K562 (cell line): Measurements from ENCODE around the gene E2F3. TPM values are rescaled to one million over a fixed set of nuclear protein-coding genes. Genes with fewer than 3 reads are reported as not detected.
A peak's percentile ranks its signal among the peaks of the same experiment; 100 is the strongest.

ENCODE experiments used
- BDP1 ChIP-seq: IDR thresholded peaks from 3 replicates; pipeline ENCODE4 v1.6.1; 2011; ENCODE audit not compliant: insufficient read length, insufficient read depth
- FOSL1 ChIP-seq: fragments of 200-800 bp; sonication (Bioruptor generic); conservative IDR thresholded peaks from 2 replicates; pipeline ENCODE4 v1.6.1; 2016; ENCODE audit warnings: missing genetic modification characterization, missing compliant biosample characterization
- HDAC1 ChIP-seq, 2 experiments: fragments of 450-650 bp; IDR thresholded peaks; 2 replicates each; pipeline ENCODE4 v1.6.1; 2016 to 2017; ENCODE audit warnings: inconsistent platforms in 1 of 2, mild to moderate bottlenecking in 1 of 2, moderate library complexity in 1 of 2
- LCOR ChIP-seq: sonication (generic); formaldehyde crosslinking; IDR thresholded peaks from 2 replicates; pipeline ENCODE4 v1.8.0; 2022; ENCODE audit warnings: mild to moderate bottlenecking, missing genetic modification reagents
- NR1H2 ChIP-seq: sonication (generic); formaldehyde crosslinking; IDR thresholded peaks from 2 replicates; pipeline ENCODE4 v1.4.0; 2020; ENCODE audit warnings: mild to moderate bottlenecking, missing genetic modification reagents
- NR2C1 ChIP-seq, 2 experiments: fragments of 450-650 bp; IDR thresholded peaks; 2 replicates each; pipeline ENCODE4 v1.6.1; 2017; ENCODE audit warnings: mild to moderate bottlenecking in 2 of 2, antibody characterized with exemption in 1 of 2, inconsistent platforms in 1 of 2, missing compliant biosample characterization in 1 of 2, missing genetic modification characterization in 1 of 2
- SMARCC2 ChIP-seq: fragments of 450-650 bp; IDR thresholded peaks from 2 replicates; pipeline ENCODE4 v1.6.1; 2017; ENCODE audit warnings: antibody characterized with exemption, moderate library complexity, mild to moderate bottlenecking, low read depth
- TAF15 ChIP-seq: fragments of 200-400 bp; formaldehyde crosslinking; IDR thresholded peaks from 2 replicates; pipeline ENCODE4 v1.6.1; 2017; ENCODE audit warnings: mild to moderate bottlenecking, low read depth, low read length, moderate library complexity
- TAL1 ChIP-seq: fragments of 450-650 bp; IDR thresholded peaks from 2 replicates; pipeline ENCODE4 v1.6.1; 2016; ENCODE audit warnings: mild to moderate bottlenecking
- TGIF2 ChIP-seq: sonication (generic); formaldehyde crosslinking; IDR thresholded peaks from 2 replicates; pipeline ENCODE4 v1.8.1; 2022; ENCODE audit warnings: mild to moderate bottlenecking, missing genetic modification reagents, moderate library complexity
- XRCC3 ChIP-seq: fragments of 450-650 bp; IDR thresholded peaks from 2 replicates; pipeline ENCODE4 v1.6.1; 2017; ENCODE audit warnings: mild to moderate bottlenecking, moderate library complexity
- ZBTB8A ChIP-seq: fragments of 450-650 bp; IDR thresholded peaks from 2 replicates; pipeline ENCODE4 v1.6.1; 2018; ENCODE audit warnings: mild to moderate bottlenecking, moderate library complexity; ENCODE audit not compliant: partially characterized antibody
- ZKSCAN1 ChIP-seq: fragments of 150-350 bp; IDR thresholded peaks from 2 replicates; pipeline ENCODE4 v1.6.1; 2016; ENCODE audit warnings: low read depth, low read length
- ZNF232 ChIP-seq: sonication (generic); formaldehyde crosslinking; IDR thresholded peaks from 2 replicates; pipeline ENCODE4 v1.8.0; 2022; ENCODE audit warnings: mild to moderate bottlenecking, missing genetic modification reagents
- ZNF324 ChIP-seq: fragments of 250-450 bp; sonication (Bioruptor Pico); IDR thresholded peaks from 2 replicates; pipeline ENCODE4 v1.4.0; 2020; ENCODE audit warnings: mild to moderate bottlenecking
- polyA plus RNA-seq, 8 experiments: library from polyadenylated mRNA; depleted of rRNA in 4 of 8; stranded (reverse) in 5 of 8; unstranded in 3 of 8; fragments of >200 nt; fragmentation: Nextera tagmentation in 2 of 8; fragmentation: Illumina TruSeq in 1 of 8; extraction: Ambion mirVana in 2 of 8; extraction: Trizol in 1 of 8; gene quantifications; 2 replicates each; pipeline versions ENCODE4 v1.2.1 to v1.2.3, GENCODE V29; 2011 to 2014; ENCODE audit warnings: inconsistent platforms in 1 of 8, missing spikeins in 1 of 8
- total RNA-seq, 7 experiments: library from RNA; depleted of rRNA in 6 of 7; stranded (reverse); fragments of >200 nt in 6 of 7; fragmentation: Illumina TruSeq in 2 of 7; extraction: Trizol in 2 of 7; gene quantifications; 2 replicates each; pipeline versions ENCODE4 v1.2.1 to v1.2.3, GENCODE V29; 2011 to 2021; ENCODE audit warnings: low replicate concordance in 1 of 7
- TF ChIP-seq, protein P1 (sequence below): sonication (generic); formaldehyde crosslinking; IDR thresholded peaks from 2 replicates; pipeline ENCODE4 v1.8.0; 2023; ENCODE audit warnings: mild to moderate bottlenecking, missing genetic modification reagents
- TF ChIP-seq, protein P2 (sequence below): sonication (generic); formaldehyde crosslinking; IDR thresholded peaks from 2 replicates; pipeline ENCODE4 v1.8.1; 2023; ENCODE audit warnings: mild to moderate bottlenecking, missing genetic modification reagents, moderate library complexity
- TF ChIP-seq, protein P3 (sequence below): IDR thresholded peaks from 2 replicates; pipeline ENCODE4 v1.6.1; 2012; ENCODE audit warnings: low read depth, low read length, improper control_type of control experiment, borderline replicate concordance
- TF ChIP-seq, protein P4 (sequence below): conservative IDR thresholded peaks from 2 replicates; pipeline ENCODE4 v1.6.1; 2011; ENCODE audit warnings: low read depth, mild to moderate bottlenecking, low read length; ENCODE audit not compliant: control insufficient read depth
- TF ChIP-seq, protein P5 (sequence below): fragments of 450-650 bp; IDR thresholded peaks from 2 replicates; pipeline ENCODE4 v1.6.1; 2016; ENCODE audit warnings: antibody characterized with exemption

Gene E2F3
- total and polyA plus RNA-seq, 9 of the 15 experiments (the other 6 are each of a cell fraction or from before 2014, with no cell fraction given), result 11.1 to 44.7 (median 27.2) TPM

DNA sequence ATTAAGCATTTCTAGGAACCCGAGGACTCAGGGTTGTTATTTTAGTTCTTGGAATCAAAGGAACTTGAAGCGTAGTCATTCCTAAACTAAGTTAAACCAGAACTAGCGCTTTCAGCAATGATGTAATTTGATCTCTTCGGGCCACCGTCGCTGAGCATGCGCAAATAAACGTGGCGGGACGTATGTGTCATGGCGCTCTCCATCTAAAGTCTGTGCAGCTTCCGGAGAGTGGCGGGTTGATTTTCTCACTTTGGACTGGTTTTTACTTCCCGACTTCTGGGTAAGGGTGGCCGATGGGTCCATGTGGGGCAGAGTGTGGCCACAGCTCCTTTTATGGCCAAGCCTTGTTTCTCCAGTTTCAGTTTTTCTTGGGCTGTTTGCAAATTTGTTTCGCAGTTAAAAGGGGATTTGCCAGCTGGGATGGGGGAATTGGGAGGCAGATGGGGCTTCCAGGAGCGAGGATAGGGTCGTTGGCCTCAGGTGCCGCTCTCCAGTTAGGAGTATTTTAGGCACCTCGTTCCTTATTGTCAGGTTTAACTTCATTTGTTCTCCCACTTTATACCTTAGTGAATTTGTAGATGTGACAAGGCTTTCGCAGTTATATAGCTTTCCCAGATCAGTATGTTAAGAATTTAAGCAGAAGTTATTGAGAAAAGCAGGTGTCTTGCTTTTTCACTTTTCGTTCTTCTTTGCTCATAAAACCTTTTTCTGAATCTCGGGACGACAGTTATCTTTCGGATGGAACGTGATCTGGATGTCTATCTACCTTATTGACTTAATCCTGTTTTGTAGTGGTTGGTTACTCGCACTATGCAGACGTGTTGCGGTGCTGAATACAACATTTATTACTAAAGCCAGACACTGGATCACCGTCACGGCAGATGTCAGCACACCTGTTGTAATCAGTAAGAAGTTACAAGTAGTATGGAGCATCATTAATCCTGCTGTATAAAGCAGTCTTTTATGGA is 132.9 kb downstream of the E2F3 start, which contains the start of gene CDKAL1 (continued):
- TF ChIP-seq, protein P1, sequence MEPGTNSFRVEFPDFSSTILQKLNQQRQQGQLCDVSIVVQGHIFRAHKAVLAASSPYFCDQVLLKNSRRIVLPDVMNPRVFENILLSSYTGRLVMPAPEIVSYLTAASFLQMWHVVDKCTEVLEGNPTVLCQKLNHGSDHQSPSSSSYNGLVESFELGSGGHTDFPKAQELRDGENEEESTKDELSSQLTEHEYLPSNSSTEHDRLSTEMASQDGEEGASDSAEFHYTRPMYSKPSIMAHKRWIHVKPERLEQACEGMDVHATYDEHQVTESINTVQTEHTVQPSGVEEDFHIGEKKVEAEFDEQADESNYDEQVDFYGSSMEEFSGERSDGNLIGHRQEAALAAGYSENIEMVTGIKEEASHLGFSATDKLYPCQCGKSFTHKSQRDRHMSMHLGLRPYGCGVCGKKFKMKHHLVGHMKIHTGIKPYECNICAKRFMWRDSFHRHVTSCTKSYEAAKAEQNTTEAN (CRISPR knock-in tag), result peak; percentile 74; the same call in 1 of the 2 replicates
- TF ChIP-seq LCOR (CRISPR knock-in tag) (peak; percentile 82), FOSL1 (tag) (peak; percentile 52), NR1H2 (no peak), TAF15 (no peak), NR2C1 (IDR thresholded peaks at IDR 0.05) (no peak), NR2C1 (tag; IDR thresholded peaks at IDR 0.05) (0 out of 2 replicates have a peak, but pooled peaks have one; percentile 35), XRCC3 (no peak), ZKSCAN1 (0 out of 2 replicates have a peak, but pooled peaks have one; percentile 37), ZNF232 (CRISPR knock-in tag) (no peak), TAL1 (no peak), TGIF2 (CRISPR knock-in tag) (no peak; the same call in 1 of the 2 replicates), BDP1 (no peak), ZNF324 (CRISPR knock-in tag) (no peak), ZBTB8A (no peak), HDAC1 (IDR thresholded peaks at IDR 0.05) (peak in 1 of 2 experiments; percentile 86; a peak in 2 of 4 replicates), SMARCC2 (no peak)
- TF ChIP-seq, protein P2, sequence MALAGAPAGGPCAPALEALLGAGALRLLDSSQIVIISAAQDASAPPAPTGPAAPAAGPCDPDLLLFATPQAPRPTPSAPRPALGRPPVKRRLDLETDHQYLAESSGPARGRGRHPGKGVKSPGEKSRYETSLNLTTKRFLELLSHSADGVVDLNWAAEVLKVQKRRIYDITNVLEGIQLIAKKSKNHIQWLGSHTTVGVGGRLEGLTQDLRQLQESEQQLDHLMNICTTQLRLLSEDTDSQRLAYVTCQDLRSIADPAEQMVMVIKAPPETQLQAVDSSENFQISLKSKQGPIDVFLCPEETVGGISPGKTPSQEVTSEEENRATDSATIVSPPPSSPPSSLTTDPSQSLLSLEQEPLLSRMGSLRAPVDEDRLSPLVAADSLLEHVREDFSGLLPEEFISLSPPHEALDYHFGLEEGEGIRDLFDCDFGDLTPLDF (CRISPR knock-in tag), result no peak; the same call in 1 of the 2 replicates
- TF ChIP-seq, protein P3, sequence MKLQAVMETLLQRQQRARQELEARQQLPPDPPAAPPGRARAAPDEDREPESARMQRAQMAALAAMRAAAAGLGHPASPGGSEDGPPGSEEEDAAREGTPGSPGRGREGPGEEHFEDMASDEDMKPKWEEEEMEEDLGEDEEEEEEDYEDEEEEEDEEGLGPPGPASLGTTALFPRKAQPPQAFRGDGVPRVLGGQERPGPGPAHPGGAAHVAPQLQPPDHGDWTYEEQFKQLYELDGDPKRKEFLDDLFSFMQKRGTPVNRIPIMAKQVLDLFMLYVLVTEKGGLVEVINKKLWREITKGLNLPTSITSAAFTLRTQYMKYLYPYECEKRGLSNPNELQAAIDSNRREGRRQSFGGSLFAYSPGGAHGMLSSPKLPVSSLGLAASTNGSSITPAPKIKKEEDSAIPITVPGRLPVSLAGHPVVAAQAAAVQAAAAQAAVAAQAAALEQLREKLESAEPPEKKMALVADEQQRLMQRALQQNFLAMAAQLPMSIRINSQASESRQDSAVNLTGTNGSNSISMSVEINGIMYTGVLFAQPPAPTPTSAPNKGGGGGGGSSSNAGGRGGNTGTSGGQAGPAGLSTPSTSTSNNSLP, result no peak; the same call in 1 of the 2 replicates
- TF ChIP-seq, protein P4, sequence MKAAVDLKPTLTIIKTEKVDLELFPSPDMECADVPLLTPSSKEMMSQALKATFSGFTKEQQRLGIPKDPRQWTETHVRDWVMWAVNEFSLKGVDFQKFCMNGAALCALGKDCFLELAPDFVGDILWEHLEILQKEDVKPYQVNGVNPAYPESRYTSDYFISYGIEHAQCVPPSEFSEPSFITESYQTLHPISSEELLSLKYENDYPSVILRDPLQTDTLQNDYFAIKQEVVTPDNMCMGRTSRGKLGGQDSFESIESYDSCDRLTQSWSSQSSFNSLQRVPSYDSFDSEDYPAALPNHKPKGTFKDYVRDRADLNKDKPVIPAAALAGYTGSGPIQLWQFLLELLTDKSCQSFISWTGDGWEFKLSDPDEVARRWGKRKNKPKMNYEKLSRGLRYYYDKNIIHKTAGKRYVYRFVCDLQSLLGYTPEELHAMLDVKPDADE, result no peak
- TF ChIP-seq, protein P5, sequence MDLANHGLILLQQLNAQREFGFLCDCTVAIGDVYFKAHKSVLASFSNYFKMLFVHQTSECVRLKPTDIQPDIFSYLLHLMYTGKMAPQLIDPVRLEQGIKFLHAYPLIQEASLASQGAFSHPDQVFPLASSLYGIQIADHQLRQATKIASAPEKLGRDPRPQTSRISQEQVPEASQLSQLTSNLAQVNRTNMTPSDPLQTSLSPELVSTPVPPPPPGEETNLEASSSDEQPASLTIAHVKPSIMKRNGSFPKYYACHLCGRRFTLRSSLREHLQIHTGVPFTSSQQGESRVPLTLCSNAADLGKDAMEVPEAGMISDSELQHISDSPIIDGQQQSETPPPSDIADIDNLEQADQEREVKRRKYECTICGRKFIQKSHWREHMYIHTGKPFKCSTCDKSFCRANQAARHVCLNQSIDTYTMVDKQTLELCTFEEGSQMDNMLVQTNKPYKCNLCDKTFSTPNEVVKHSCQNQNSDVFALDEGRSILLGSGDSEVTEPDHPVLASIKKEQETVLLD, result peak; percentile 93
